ENCODE data around the gene DIRAS2. TPM values are rescaled to one million over a fixed set of nuclear protein-coding genes. Genes with fewer than 3 reads are reported as not detected.

Gene DIRAS2
- total RNA-seq, 3 donors from 2014 or later (not counting 1 experiment from before 2014, with no cell fraction given), result not detected

DNA sequence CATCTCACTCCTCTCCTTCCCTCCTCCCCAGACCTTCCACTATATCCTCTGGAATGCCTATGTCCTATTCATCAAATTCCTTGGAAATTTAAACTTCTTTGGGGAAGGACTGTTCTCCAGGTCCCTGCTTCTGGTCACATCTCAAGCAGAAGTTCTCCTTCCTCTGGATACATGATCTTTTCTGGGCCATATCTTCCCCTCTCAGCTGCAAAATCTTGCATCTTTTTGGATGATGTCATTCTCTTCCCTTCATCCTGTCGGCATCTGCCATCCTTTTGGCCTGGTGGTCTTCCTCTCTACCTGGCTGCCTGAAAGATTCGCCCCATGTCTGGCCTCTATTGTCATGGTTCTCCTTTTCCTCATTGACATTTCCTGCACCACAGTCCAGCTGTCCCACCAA, 5.2 kb upstream of the DIRAS2 start:
- Histone ChIP-seq H3K9me3 (ENCODE audit: control insufficient read depth, insufficient read depth, low read length) (peaks cover 3% of the 10 kb centered on the region), H3K36me3 (ENCODE audit: control insufficient read depth, insufficient read depth, low read length) (no peaks in the 10 kb centered on the region), H3K4me3 (ENCODE audit: low read length) (no peak overlapping the region), H3K4me1 (ENCODE audit: control insufficient read depth, insufficient read depth, low read length) (no peaks in the 10 kb centered on the region), H3K27me3 (ENCODE audit: control insufficient read depth, insufficient read depth, low read length) (peaks cover 8% of the 10 kb centered on the region), H3K27ac (ENCODE audit: low read length) (no peak overlapping the region)
- no peak for DNase-seq
- Mint-ChIP-seq H3K9me3 (peaks cover 0 to 9% of the 10 kb centered on the region in 2 donors), H3K4me3 (no peak overlapping the region), H3K27me3 (ENCODE audit: low read depth in 2 of 2) (peaks cover 37 to 56% of the 10 kb centered on the region in 2 donors), H3K36me3 (peaks cover 11% of the 10 kb centered on the region), H3K27ac (no peak overlapping the region), H3K4me1 (peaks cover 0 to 3% of the 10 kb centered on the region in 2 donors)
- ATAC-seq, result no peak
- WGBS (ENCODE audit: insufficient coverage), result 80% methylated on average over 2 of the region's 2 CpGs
- TF ChIP-seq, protein P1, sequence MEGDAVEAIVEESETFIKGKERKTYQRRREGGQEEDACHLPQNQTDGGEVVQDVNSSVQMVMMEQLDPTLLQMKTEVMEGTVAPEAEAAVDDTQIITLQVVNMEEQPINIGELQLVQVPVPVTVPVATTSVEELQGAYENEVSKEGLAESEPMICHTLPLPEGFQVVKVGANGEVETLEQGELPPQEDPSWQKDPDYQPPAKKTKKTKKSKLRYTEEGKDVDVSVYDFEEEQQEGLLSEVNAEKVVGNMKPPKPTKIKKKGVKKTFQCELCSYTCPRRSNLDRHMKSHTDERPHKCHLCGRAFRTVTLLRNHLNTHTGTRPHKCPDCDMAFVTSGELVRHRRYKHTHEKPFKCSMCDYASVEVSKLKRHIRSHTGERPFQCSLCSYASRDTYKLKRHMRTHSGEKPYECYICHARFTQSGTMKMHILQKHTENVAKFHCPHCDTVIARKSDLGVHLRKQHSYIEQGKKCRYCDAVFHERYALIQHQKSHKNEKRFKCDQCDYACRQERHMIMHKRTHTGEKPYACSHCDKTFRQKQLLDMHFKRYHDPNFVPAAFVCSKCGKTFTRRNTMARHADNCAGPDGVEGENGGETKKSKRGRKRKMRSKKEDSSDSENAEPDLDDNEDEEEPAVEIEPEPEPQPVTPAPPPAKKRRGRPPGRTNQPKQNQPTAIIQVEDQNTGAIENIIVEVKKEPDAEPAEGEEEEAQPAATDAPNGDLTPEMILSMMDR (IDR thresholded peaks at IDR 0.05), result no peak
- intact Hi-C loops (cut with micrococcal nuclease), result no loop called here

DNA sequence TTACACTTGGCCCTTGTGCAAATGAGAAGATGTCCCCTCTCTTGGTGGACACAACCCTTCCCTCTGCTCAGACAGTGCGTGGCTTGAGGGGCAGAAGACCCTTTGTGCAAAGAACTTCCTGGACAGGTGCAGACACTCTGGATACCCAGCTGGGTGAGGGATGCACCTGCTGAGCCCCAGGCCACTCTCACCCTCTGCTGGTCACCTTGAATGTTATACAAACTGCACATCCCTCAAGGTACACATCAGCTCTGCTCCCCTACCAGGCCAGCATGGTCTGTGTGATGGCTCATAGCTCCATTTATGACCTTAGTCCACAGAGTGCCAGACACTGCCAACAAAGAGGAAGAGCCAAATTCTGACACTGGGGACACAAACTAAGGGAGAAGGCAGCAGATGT, 3.1 kb upstream of the DIRAS2 start:
- Mint-ChIP-seq H3K4me1 (peaks cover 0 to 9% of the 10 kb centered on the region in 2 donors), H3K27ac (no peak overlapping the region), H3K36me3 (peaks cover 5% of the 10 kb centered on the region), H3K4me3 (no peak overlapping the region), H3K9me3 (peaks cover 0 to 5% of the 10 kb centered on the region in 2 donors), H3K27me3 (ENCODE audit: low read depth in 2 of 2) (peaks cover 49 to 77% of the 10 kb centered on the region in 2 donors)
- 63% methylated on average over 1 of the region's 1 CpG for WGBS (ENCODE audit: insufficient coverage)
- no peak for DNase-seq
- intact Hi-C loops (cut with micrococcal nuclease), result no loop called here
- Histone ChIP-seq H3K27me3 (ENCODE audit: control insufficient read depth, insufficient read depth, low read length) (peaks cover 14% of the 10 kb centered on the region), H3K4me1 (ENCODE audit: control insufficient read depth, insufficient read depth, low read length) (no peaks in the 10 kb centered on the region), H3K4me3 (ENCODE audit: low read length) (no peak overlapping the region), H3K27ac (ENCODE audit: low read length) (no peak overlapping the region), H3K36me3 (ENCODE audit: control insufficient read depth, insufficient read depth, low read length) (no peaks in the 10 kb centered on the region), H3K9me3 (ENCODE audit: control insufficient read depth, insufficient read depth, low read length) (no peaks in the 10 kb centered on the region)
- TF ChIP-seq, protein P1 (IDR thresholded peaks at IDR 0.05), result no peak
- ATAC-seq, result no peak

DNA sequence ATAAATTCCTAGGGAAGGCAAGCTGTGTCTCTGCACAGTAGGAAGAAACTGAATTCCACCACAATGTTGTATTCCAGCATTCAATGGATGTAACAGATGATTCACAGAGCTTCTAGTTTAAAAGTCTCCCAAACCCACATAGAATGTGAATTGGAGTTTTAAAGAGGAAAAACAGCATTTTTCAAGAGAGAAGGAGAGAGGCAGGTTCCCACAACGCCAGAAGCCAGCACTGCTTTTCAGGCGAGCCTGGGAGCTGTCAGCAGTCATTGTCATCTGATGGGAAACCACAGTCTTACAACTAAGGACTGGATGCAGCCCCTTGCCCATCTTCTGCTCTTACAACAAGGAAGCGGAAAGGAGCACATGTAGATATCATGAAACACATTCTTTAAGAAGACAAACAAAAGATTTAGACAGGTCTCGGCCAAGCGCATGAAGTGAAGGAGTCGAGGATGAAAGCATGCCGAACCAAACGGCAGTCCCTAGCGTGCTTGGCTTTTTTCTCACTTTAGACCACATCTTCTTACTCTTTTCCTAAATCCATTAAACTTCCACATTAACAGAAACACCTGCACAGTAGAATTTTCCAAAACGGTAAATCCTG, 638 bp downstream of the DIRAS2 start:
- ATAC-seq (no peak), DNase-seq (no peak)
- Histone ChIP-seq H3K9me3 (ENCODE audit: control insufficient read depth, insufficient read depth, low read length) (no peaks in the 10 kb centered on the region), H3K36me3 (ENCODE audit: control insufficient read depth, insufficient read depth, low read length) (no peaks in the 10 kb centered on the region), H3K27me3 (ENCODE audit: control insufficient read depth, insufficient read depth, low read length) (peaks cover 8% of the 10 kb centered on the region), H3K4me1 (ENCODE audit: control insufficient read depth, insufficient read depth, low read length) (no peaks in the 10 kb centered on the region), H3K4me3 (ENCODE audit: low read length) (no peak overlapping the region), H3K27ac (ENCODE audit: low read length) (no peak overlapping the region)
- 31% methylated on average over 10 of the region's 10 CpGs for WGBS (ENCODE audit: insufficient coverage)
- no peak overlapping the region for H3K27ac Mint-ChIP-seq
- peak overlapping the region; percentile 11 for H3K4me3 Mint-ChIP-seq
- H3K9me3 Mint-ChIP-seq, result no peaks in the 10 kb centered on the region
- peaks cover 0 to 9% of the 10 kb centered on the region in 2 donors for H3K4me1 Mint-ChIP-seq
- TF ChIP-seq, protein P1 (IDR thresholded peaks at IDR 0.05), result no peak
- peaks cover 42 to 91% of the 10 kb centered on the region in 2 donors for H3K27me3 Mint-ChIP-seq (ENCODE audit: low read depth in 2 of 2)
- intact Hi-C loops (cut with micrococcal nuclease), result no loop called here
- H3K36me3 Mint-ChIP-seq, result no peaks in the 10 kb centered on the region

DNA sequence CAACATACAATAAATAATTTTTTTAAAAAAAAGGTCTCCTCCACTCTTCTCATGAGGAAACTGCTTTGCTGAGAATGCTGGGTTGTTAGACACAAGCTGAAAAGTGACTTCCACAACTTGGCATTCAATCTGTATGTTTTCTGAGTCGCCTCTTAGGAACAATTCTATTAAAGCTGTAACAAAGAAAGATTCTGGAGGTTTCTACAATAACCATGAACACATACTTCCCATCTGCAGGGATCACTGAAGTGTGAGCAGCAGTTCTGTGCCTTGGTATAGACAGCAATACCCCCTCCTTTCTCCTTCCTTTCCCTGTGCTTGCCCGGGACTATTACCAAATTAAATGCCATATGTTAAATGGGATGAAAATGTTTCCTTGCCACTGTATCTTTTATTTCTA, 1.5 kb downstream of the DIRAS2 start:
- no peak overlapping the region for H3K27ac Mint-ChIP-seq
- H3K4me1 Mint-ChIP-seq, result peaks cover 0 to 9% of the 10 kb centered on the region in 2 donors
- peaks cover 42 to 87% of the 10 kb centered on the region in 2 donors for H3K27me3 Mint-ChIP-seq (ENCODE audit: low read depth in 2 of 2)
- H3K27ac ChIP-seq (ENCODE audit: low read length), result no peak overlapping the region
- H3K4me3 Mint-ChIP-seq, result no peak overlapping the region
- no peaks in the 10 kb centered on the region for H3K36me3 Mint-ChIP-seq
- H3K9me3 Mint-ChIP-seq, result no peaks in the 10 kb centered on the region
- peaks cover 8% of the 10 kb centered on the region for H3K27me3 ChIP-seq (ENCODE audit: control insufficient read depth, insufficient read depth, low read length)
- H3K9me3 ChIP-seq (ENCODE audit: control insufficient read depth, insufficient read depth, low read length), result no peaks in the 10 kb centered on the region
- no peaks in the 10 kb centered on the region for H3K4me1 ChIP-seq (ENCODE audit: control insufficient read depth, insufficient read depth, low read length)
- no peak overlapping the region for H3K4me3 ChIP-seq (ENCODE audit: low read length)
- DNase-seq (no peak), ATAC-seq (no peak)
- WGBS (ENCODE audit: insufficient coverage), result 0% methylated on average over 1 of the region's 2 CpGs
- no peaks in the 10 kb centered on the region for H3K36me3 ChIP-seq (ENCODE audit: control insufficient read depth, insufficient read depth, low read length)
- TF ChIP-seq, protein P1 (IDR thresholded peaks at IDR 0.05), result no peak
- intact Hi-C loops (cut with micrococcal nuclease), result no loop called here
